Peyer's patch (tissue), 4 donors: ENCODE measurements around the gene SYNJ1.

Source experiments
- POLR2A ChIP-seq, 2 donors: fragments of 450-650 bp; IDR thresholded peaks; one replicate each; pipeline ENCODE4 v1.5.1; 2017; ENCODE audit warnings: antibody characterized with exemption in 2 of 2, mild to moderate bottlenecking in 2 of 2, moderate library complexity in 2 of 2
- TF ChIP-seq, protein P1 (sequence below), 6 experiments: fragments of 450-650 bp in 4 of 6; fragments of 200-600 bp in 2 of 6; sonication (generic) in 1 of 6; IDR thresholded peaks; one replicate each; pipeline ENCODE4 v1.5.1; 2017 to 2019; ENCODE audit warnings: antibody characterized with exemption in 6 of 6, mild to moderate bottlenecking in 3 of 6, moderate library complexity in 1 of 6

DNA sequence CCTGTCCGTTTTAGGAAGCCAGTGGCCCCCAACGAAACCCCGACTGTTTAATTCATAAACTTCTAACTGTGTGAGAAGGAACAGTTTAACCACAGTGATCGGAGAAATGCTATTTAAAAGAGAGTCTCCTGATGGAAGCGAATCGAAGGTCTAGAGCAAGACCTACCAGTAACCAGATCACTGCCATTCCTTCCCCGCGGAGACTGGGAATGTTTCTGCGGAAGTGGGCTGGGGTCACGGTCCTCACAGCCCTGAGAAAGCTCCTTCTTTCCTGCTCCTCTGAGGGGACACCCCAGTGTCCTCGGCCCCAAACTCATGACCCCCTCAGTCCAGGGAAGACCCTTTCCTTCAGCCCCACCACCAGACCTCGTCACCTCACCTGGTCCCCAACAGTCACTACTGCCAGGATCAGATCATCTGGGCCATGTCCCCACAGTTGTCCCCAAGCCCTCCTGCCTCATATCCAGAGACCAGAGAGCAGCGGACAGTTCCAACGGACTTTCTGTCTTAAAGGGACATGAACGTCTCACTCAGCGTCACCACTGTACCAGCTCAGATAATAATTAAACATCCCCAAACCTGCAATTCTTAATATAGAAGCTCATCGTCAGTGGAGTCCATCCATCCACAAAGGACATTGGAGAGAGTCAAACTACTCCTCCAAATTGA, 142.6 kb downstream of the SYNJ1 start, which contains the start of gene TCP10L:
- TF ChIP-seq, protein P1, sequence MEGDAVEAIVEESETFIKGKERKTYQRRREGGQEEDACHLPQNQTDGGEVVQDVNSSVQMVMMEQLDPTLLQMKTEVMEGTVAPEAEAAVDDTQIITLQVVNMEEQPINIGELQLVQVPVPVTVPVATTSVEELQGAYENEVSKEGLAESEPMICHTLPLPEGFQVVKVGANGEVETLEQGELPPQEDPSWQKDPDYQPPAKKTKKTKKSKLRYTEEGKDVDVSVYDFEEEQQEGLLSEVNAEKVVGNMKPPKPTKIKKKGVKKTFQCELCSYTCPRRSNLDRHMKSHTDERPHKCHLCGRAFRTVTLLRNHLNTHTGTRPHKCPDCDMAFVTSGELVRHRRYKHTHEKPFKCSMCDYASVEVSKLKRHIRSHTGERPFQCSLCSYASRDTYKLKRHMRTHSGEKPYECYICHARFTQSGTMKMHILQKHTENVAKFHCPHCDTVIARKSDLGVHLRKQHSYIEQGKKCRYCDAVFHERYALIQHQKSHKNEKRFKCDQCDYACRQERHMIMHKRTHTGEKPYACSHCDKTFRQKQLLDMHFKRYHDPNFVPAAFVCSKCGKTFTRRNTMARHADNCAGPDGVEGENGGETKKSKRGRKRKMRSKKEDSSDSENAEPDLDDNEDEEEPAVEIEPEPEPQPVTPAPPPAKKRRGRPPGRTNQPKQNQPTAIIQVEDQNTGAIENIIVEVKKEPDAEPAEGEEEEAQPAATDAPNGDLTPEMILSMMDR (IDR thresholded peaks at IDR 0.05) = no peak
- no peak for TF ChIP-seq POLR2A (IDR thresholded peaks at IDR 0.05)
